Prostate gland (tissue), 2 donors: Measurements from ENCODE around the gene ROBO1. TPM values are rescaled to one million over a fixed set of nuclear protein-coding genes. Genes with fewer than 3 reads are reported as not detected.
"Not testable (repeated sequence)": the region's sequence is repeated elsewhere in the genome, so short reads cannot be mapped to it uniquely, and the experiment has no call there.

Experiments used
- DNase-seq: peaks from one replicate; pipeline ENCODE4 v3.0.0-alpha.2; 2019; ENCODE audit warnings: low spot score
- H3K27ac ChIP-seq, 2 donors: fragments of 200-600 bp; sonication (generic); 2 replicates each; pipeline ENCODE4 v1.5.1; 2017 to 2019
- H3K27me3 ChIP-seq: fragments of 200-600 bp; sonication (generic); replicated peaks from 2 replicates; pipeline ENCODE4 v1.5.1; 2019; ENCODE audit not compliant: insufficient read depth
- H3K36me3 ChIP-seq, 2 donors: fragments of 200-600 bp; sonication (generic); 1 replicate in 1 of 2; 2 replicates in 1 of 2; pipeline versions ENCODE4 v1.5.1 to v1.8.1; 2017 to 2019
- H3K4me1 ChIP-seq: fragments of 200-600 bp; sonication (generic); replicated peaks from 2 replicates; pipeline ENCODE4 v1.5.1; 2019
- H3K4me3 ChIP-seq, 2 donors: fragments of 200-600 bp; sonication (generic); 2 replicates each; pipeline ENCODE4 v1.5.1; 2017 to 2019
- H3K9me3 ChIP-seq: fragments of 200-600 bp; sonication (generic); 2 replicates; pipeline ENCODE4 v1.5.1; 2017
- CTCF ChIP-seq, 4 experiments: fragments of 200-600 bp in 2 of 4; fragments of 450-650 bp in 2 of 4; sonication (generic) in 2 of 4; IDR thresholded peaks; 1 replicate in 3 of 4; 2 replicates in 1 of 4; pipeline ENCODE4 v1.5.1; 2016 to 2019; ENCODE audit warnings: antibody characterized with exemption in 4 of 4, mild to moderate bottlenecking in 2 of 4, moderate library complexity in 2 of 4
- POLR2A ChIP-seq: fragments of 450-650 bp; IDR thresholded peaks from one replicate; pipeline ENCODE4 v1.6.1; 2016; ENCODE audit warnings: antibody characterized with exemption, mild to moderate bottlenecking
- POLR2AphosphoS5 ChIP-seq: sonication (generic); formaldehyde crosslinking; IDR thresholded peaks from one replicate; pipeline ENCODE4 v1.6.1; 2017; ENCODE audit warnings: antibody characterized with exemption
- WGBS: methylation state at CpG from one replicate; pipeline ENCODE4 v1.1.5; 2018; 5-methylcytosine and 5-hydroxymethylcytosine counted together
- intact Hi-C: fragments of 100-400 bp; cut with DNase I; formaldehyde crosslinking; loops from one replicate; pipeline ENCODE4 v1.14.2; 2022
- total RNA-seq, 2 donors: library from RNA; depleted of rRNA; stranded (reverse); fragments of >200 nt; gene quantifications; one replicate each; pipeline ENCODE4 v1.1.0, GENCODE V29; 2016

The ROBO1 gene
- total RNA-seq, 2 donors from 2014 or later, result 37.6 to 50.8 TPM

GRCh38 chr3:78724859-78725258 lies 1042.9 kb downstream of the ROBO1 start:
- H3K4me3 ChIP-seq, result no peak overlapping the region
- WGBS, result 31% methylated on average over 4 of the region's 4 CpGs
- no peaks in the 10 kb centered on the region for H3K9me3 ChIP-seq
- TF ChIP-seq POLR2AphosphoS5, result no peak
- no peak for TF ChIP-seq POLR2A
- TF ChIP-seq CTCF (IDR thresholded peaks at IDR 0.05), result no peak
- H3K4me1 ChIP-seq, result no peaks in the 10 kb centered on the region
- DNase-seq, result no peak
- H3K27ac ChIP-seq, result no peak overlapping the region
- no peaks in the 10 kb centered on the region for H3K36me3 ChIP-seq
- intact Hi-C loops, result no loop called here
- H3K27me3 ChIP-seq, result no peaks in the 10 kb centered on the region

GRCh38 chr3:78724364-78724763 lies 1043.4 kb downstream of the ROBO1 start:
- H3K36me3 ChIP-seq, H3K4me3 ChIP-seq, H3K27ac ChIP-seq, H3K4me1 ChIP-seq, H3K27me3 ChIP-seq, DNase-seq, H3K9me3 ChIP-seq, intact Hi-C loops: not testable (repeated sequence)
- 86% methylated on average over 5 of the region's 5 CpGs for WGBS

- DNase-seq, result no peak
- H3K4me3 ChIP-seq, result no peak overlapping the region
- H3K27ac ChIP-seq, result no peak overlapping the region
- H3K9me3 ChIP-seq, result no peaks in the 10 kb centered on the region
- intact Hi-C loops, result no loop called here
- no peaks in the 10 kb centered on the region for H3K27me3 ChIP-seq
- TF ChIP-seq POLR2AphosphoS5 (no peak), CTCF (IDR thresholded peaks at IDR 0.05) (no peak), POLR2A (no peak)
- no peaks in the 10 kb centered on the region for H3K36me3 ChIP-seq
- no peaks in the 10 kb centered on the region for H3K4me1 ChIP-seq
- 0% methylated on average over 1 of the region's 1 CpG for WGBS
These were observed 1045.8 kb downstream of the ROBO1 start for GRCh38 chr3:78721771-78722543.

GRCh38 chr3:78718707-78719106 lies 1049.1 kb downstream of the ROBO1 start:
- no peak for DNase-seq
- intact Hi-C loops, result no loop called here
- H3K9me3 ChIP-seq, result no peaks in the 10 kb centered on the region
- no peak overlapping the region for H3K27ac ChIP-seq
- H3K27me3 ChIP-seq, result no peaks in the 10 kb centered on the region
- H3K36me3 ChIP-seq, result no peaks in the 10 kb centered on the region
- TF ChIP-seq POLR2AphosphoS5 (no peak), POLR2A (no peak), CTCF (IDR thresholded peaks at IDR 0.05) (no peak)
- no peaks in the 10 kb centered on the region for H3K4me1 ChIP-seq
- H3K4me3 ChIP-seq, result no peak overlapping the region

- intact Hi-C loops, result no loop called here
- H3K27me3 ChIP-seq, result no peaks in the 10 kb centered on the region
- 96% methylated on average over 5 of the region's 5 CpGs for WGBS
- no peak for TF ChIP-seq POLR2AphosphoS5
- TF ChIP-seq POLR2A, result no peak
- no peak for TF ChIP-seq CTCF (IDR thresholded peaks at IDR 0.05)
- H3K9me3 ChIP-seq, result no peaks in the 10 kb centered on the region
- no peaks in the 10 kb centered on the region for H3K36me3 ChIP-seq
- H3K4me3 ChIP-seq, result no peak overlapping the region
- H3K4me1 ChIP-seq, result no peaks in the 10 kb centered on the region
- DNase-seq, result no peak
- no peak overlapping the region for H3K27ac ChIP-seq
These were observed 1050.8 kb downstream of the ROBO1 start for GRCh38 chr3:78717041-78717440.
